Neuronal stem cell (in vitro differentiated cells): Measurements from ENCODE around the gene AHNAK.

Experiments
- DNase-seq: peaks from one replicate; pipeline ENCODE4 v3.0.0-alpha.2; 2013; ENCODE audit warnings: low spot score
- H2AFZ ChIP-seq: one replicate; pipeline ENCODE4 v1.6.1; 2013; ENCODE audit warnings: mild to moderate bottlenecking, low read length, inconsistent platforms
- H2AK5ac ChIP-seq: 2 replicates; pipeline ENCODE4 v1.6.1; 2013; ENCODE audit warnings: low read depth, mild to moderate bottlenecking, inconsistent platforms, low read length, moderate library complexity, mixed read lengths
- H2BK120ac ChIP-seq: 2 replicates; pipeline ENCODE4 v1.6.1; 2013; ENCODE audit warnings: low read depth, mild to moderate bottlenecking, inconsistent platforms, low read length, moderate library complexity, mixed read lengths
- H2BK12ac ChIP-seq: one replicate; pipeline ENCODE4 v1.6.1; 2013; ENCODE audit warnings: low read length, inconsistent platforms
- H2BK15ac ChIP-seq: 2 replicates; pipeline ENCODE4 v1.6.1; 2013; ENCODE audit warnings: mild to moderate bottlenecking, low read length, inconsistent platforms, mixed read lengths
- H2BK5ac ChIP-seq: one replicate; pipeline ENCODE4 v1.6.1; 2013; ENCODE audit warnings: inconsistent platforms, mild to moderate bottlenecking, low read length, moderate library complexity
- H3K14ac ChIP-seq: one replicate; pipeline ENCODE4 v1.6.1; 2013; ENCODE audit warnings: low read length, inconsistent platforms
- H3K18ac ChIP-seq: 2 replicates; pipeline ENCODE4 v1.6.1; 2013; ENCODE audit warnings: low read length, inconsistent platforms
- H3K23ac ChIP-seq: 2 replicates; pipeline ENCODE4 v1.6.1; 2013; ENCODE audit warnings: low read depth, mild to moderate bottlenecking, mixed read lengths, low read length, inconsistent platforms; ENCODE audit not compliant: poor library complexity
- H3K27ac ChIP-seq: replicated peaks from 3 replicates; pipeline ENCODE4 v1.5.1; 2013; ENCODE audit warnings: low read length, inconsistent platforms
- H3K27me3 ChIP-seq, 3 experiments: 2 replicates each; pipeline ENCODE4 v1.6.1; 2013; ENCODE audit warnings: low read length in 3 of 3, mild to moderate bottlenecking in 2 of 3, inconsistent platforms in 1 of 3, low read depth in 1 of 3, mixed read lengths in 1 of 3, moderate library complexity in 1 of 3; ENCODE audit not compliant: control insufficient read depth in 3 of 3, insufficient read depth in 3 of 3
- H3K36me3 ChIP-seq, 2 donors: replicated peaks in 1 of 2; 2 replicates each; pipeline ENCODE4 v1.6.1; 2013; ENCODE audit warnings: low read length in 2 of 2; ENCODE audit not compliant: control insufficient read depth in 2 of 2, insufficient read depth in 2 of 2
- H3K4ac ChIP-seq: 2 replicates; pipeline ENCODE4 v1.6.1; 2013; ENCODE audit warnings: inconsistent platforms, mild to moderate bottlenecking, low read length, moderate library complexity
- H3K4me1 ChIP-seq, 2 donors: 1 replicate in 1 of 2; 2 replicates in 1 of 2; pipeline ENCODE4 v1.6.1; 2013; ENCODE audit warnings: low read length in 2 of 2, low read depth in 1 of 2; ENCODE audit not compliant: control insufficient read depth in 2 of 2, insufficient read depth in 1 of 2
- H3K4me2 ChIP-seq: one replicate; pipeline ENCODE4 v1.6.1; 2013; ENCODE audit warnings: mild to moderate bottlenecking, low read length, inconsistent platforms; ENCODE audit not compliant: insufficient read depth, poor library complexity, severe bottlenecking
- H3K4me3 ChIP-seq, 2 donors: 2 replicates each; pipeline ENCODE4 v1.5.1; 2013; ENCODE audit warnings: low read length in 2 of 2, mild to moderate bottlenecking in 2 of 2, inconsistent platforms in 1 of 2, moderate library complexity in 1 of 2
- H3K79me1 ChIP-seq: one replicate; pipeline ENCODE4 v1.6.1; 2013; ENCODE audit warnings: low read depth, mild to moderate bottlenecking, inconsistent platforms, low read length, moderate library complexity
- H3K9ac ChIP-seq: one replicate; pipeline ENCODE4 v1.6.1; 2013; ENCODE audit warnings: mild to moderate bottlenecking, low read depth, low read length, inconsistent platforms; ENCODE audit not compliant: poor library complexity
- H3K9me3 ChIP-seq, 2 donors: replicated peaks in 1 of 2; 2 replicates each; pipeline versions ENCODE3 to v1.6.1; 2013; ENCODE audit warnings: low read length in 2 of 2, mild to moderate bottlenecking in 2 of 2, inconsistent platforms in 1 of 2, low read depth in 1 of 2, mixed read lengths in 1 of 2, moderate library complexity in 1 of 2; ENCODE audit not compliant: control insufficient read depth in 2 of 2, insufficient read depth in 1 of 2
- H4K8ac ChIP-seq: one replicate; pipeline ENCODE4 v1.6.1; 2013; ENCODE audit warnings: low read depth, mild to moderate bottlenecking, inconsistent platforms, low read length, moderate library complexity
- H4K91ac ChIP-seq: one replicate; pipeline ENCODE4 v1.6.1; 2013; ENCODE audit warnings: low read length, low read depth, mild to moderate bottlenecking, inconsistent platforms; ENCODE audit not compliant: poor library complexity
- WGBS, 2 donors: extraction: QIAGEN DNeasy Blood & Tissue Kit; methylation state at CpG; one replicate each; pipeline ENCODE4 v1.1.7; 2013; ENCODE audit warnings: missing lambda C conversion rate in 2 of 2, mixed read lengths in 1 of 2; ENCODE audit not compliant: insufficient read length in 2 of 2, insufficient replicate concordance in 1 of 2; ENCODE audit errors: extremely low coverage in 2 of 2; 5-methylcytosine and 5-hydroxymethylcytosine counted together

AHNAK gene

DNA sequence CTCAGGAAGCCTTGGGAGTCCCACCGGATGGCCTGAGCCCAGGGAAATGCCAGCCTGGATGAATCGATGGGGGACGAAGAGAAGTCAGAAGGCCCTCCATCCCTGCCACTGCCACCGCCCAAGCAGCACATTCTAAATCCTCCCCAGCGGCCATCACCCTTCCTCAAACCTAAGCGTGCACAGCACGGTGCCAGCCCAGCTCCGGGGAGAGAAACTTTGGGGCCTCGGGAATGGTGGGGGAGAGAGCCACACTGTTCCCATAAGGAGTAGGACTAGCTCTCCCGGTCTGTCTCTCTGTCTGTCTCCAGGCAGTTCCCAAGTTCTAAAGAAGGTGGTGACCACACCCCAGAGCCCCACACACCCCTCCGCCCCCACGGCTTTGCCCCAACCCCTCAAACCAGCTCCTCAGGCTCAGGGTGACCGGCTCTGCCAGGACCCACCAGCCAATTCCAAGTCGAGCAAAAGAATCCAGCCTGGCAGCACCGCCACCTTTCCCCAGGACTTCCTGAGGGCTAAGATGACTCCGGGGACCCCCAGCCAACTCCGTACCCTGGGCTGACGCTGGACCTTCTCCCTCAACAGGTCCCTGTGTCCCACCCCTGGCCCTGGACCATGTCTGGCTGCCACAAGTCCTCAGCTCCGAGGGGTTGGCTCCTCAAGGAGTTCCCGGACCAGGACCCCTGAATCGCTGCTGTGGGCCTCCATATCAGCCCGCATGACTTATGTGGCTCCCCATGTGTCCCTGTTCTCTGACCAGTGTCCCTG is 2.7 kb downstream of the AHNAK start:
- Histone ChIP-seq H3K79me1 (peaks cover 5% of the 10 kb centered on the region), H2AFZ (no peak overlapping the region), H3K27ac (no peak overlapping the region), H3K14ac (no peak overlapping the region), H3K4me1 (peaks cover 42 to 49% of the 10 kb centered on the region in 2 donors), H3K4ac (no peak overlapping the region), H4K91ac (no peak overlapping the region), H3K4me3 (no peak overlapping the region), H4K8ac (no peak overlapping the region), H3K23ac (no peak overlapping the region), H3K27me3 (peaks cover 21 to 66% (median 47%) of the 10 kb centered on the region in 3 experiments), H3K18ac (peak overlapping the region; percentile 97), H3K9me3 (no peaks in the 10 kb centered on the region), H2BK15ac (peak overlapping the region; percentile 99), H2BK5ac (peak overlapping the region; percentile 48), H3K9ac (no peak overlapping the region), H2BK120ac (no peak overlapping the region), H2BK12ac (peak overlapping the region; percentile 88), H3K4me2 (no peak overlapping the region), H2AK5ac (peak overlapping the region; percentile 53), H3K36me3 (no peaks in the 10 kb centered on the region)
- no CpG with 5 or more reads among the region's 22 CpGs for WGBS, 2 donors
- DNase-seq, result no peak

DNA sequence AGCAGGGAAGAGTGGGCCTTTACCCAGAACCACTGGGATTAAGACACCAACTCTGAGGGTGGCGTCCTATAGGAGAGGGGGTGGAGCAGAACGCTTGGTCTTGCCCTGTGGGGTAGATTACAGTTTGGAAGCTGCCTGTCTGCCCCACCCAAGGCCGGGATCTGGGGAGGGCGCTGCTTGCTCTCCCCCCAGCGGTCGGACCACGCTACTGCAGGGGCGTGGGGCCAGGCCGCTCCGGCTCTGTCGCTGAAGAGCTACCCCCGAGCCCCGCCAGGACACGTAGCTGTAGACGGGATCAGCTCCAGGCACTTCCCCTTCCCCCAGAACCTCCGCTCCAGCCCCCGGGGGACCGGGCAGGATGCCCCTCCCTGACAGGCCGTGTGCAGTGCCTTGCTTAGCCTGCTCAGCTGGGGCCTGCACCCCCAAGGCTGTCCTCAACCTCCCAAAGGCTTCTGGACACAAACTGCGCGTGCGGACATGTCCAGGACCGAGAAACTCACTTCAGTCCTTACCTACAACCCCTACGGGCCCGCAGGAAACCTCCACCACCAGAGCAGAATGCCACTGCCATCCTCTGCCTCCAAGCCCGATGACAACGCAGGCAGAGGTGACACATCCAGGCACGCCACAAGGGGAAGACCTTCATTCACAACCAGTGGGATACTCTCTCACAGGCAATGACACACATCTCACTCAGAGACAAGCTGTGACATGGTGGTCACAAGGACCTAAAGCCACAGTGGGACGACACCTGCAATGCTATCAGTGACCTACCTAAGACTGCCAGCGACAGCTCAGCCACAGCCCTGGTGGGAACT is 3.6 kb downstream of the AHNAK start:
- H3K27me3 ChIP-seq, result peaks cover 21 to 57% (median 46%) of the 10 kb centered on the region in 3 experiments
- H2AFZ ChIP-seq, result peak overlapping the region; percentile 87
- no peak overlapping the region for H3K27ac ChIP-seq
- H3K4me1 ChIP-seq, result peaks cover 39 to 50% of the 10 kb centered on the region in 2 donors
- peak overlapping the region; percentile 87 for H3K18ac ChIP-seq
- peak overlapping the region; percentile 6 for H3K23ac ChIP-seq
- H3K9ac ChIP-seq, result peak overlapping the region; percentile 73
- peak; percentile 76 for DNase-seq
- H2AK5ac ChIP-seq, result peak overlapping the region; percentile 59
- no peak overlapping the region for H4K8ac ChIP-seq
- H3K9me3 ChIP-seq, result no peaks in the 10 kb centered on the region
- peaks cover 5% of the 10 kb centered on the region for H3K79me1 ChIP-seq
- H3K4me2 ChIP-seq, result peak overlapping the region; percentile 56
- no peak overlapping the region for H3K4ac ChIP-seq
- no peaks in the 10 kb centered on the region for H3K36me3 ChIP-seq
- H2BK120ac ChIP-seq, result peak overlapping the region; percentile 2
- H2BK12ac ChIP-seq, result peak overlapping the region; percentile 85
- H4K91ac ChIP-seq, result no peak overlapping the region
- H2BK5ac ChIP-seq, result no peak overlapping the region
- peak overlapping the region in 1 of 2 donors; percentile 68 for H3K4me3 ChIP-seq
- WGBS, 2 donors, result no CpG with 5 or more reads among the region's 30 CpGs
- peak overlapping the region; percentile 26 for H2BK15ac ChIP-seq
- peak overlapping the region; percentile 87 for H3K14ac ChIP-seq

DNA sequence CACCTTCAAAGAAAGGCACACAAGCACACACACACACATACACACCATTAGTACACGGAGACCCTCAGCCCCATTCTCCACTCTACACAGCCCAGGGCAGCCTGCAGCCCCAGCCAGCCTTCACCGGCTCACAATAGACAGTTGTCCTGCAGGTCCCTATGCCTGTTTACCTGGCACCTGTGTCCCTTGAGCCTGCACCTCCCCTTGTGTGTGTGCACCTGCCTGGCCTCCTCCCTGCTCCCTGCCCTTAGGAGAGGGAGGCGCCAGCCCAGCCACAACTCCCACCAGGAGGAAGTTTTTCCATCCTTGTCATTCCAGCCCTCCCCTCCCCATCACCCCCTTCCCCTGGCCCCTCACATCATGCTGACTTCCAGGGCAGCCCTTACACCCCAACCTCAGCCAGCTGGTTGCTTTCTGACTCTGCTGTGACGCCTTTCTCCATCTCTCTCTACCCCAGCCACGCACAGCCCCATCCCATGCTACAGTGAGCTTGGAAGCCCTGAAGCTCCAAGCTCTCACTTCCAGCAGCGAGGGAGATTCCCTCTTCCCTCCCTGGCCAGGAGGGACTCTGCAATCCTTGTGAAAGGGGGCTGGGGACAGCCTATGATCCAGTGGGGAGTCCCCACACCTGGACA is 4.4 kb downstream of the AHNAK start:
- H3K4me1 ChIP-seq, result peaks cover 34 to 45% of the 10 kb centered on the region in 2 donors
- no CpG with 5 or more reads among the region's 6 CpGs for WGBS, 2 donors
- H3K4me3 ChIP-seq, result no peak overlapping the region

More for the DNA sequence above, 4.4 kb downstream of the AHNAK start:
- DNase-seq, result no peak
- Histone ChIP-seq H4K8ac (no peak overlapping the region), H3K18ac (peak overlapping the region; percentile 79), H3K9ac (peak overlapping the region; percentile 51), H2BK15ac (no peak overlapping the region), H3K9me3 (no peaks in the 10 kb centered on the region), H3K23ac (no peak overlapping the region), H4K91ac (no peak overlapping the region), H3K79me1 (peaks cover 5% of the 10 kb centered on the region), H2AFZ (peak overlapping the region; percentile 87), H2BK5ac (no peak overlapping the region), H3K27me3 (peaks cover 21 to 50% (median 39%) of the 10 kb centered on the region in 3 experiments), H3K36me3 (no peaks in the 10 kb centered on the region), H2AK5ac (peak overlapping the region; percentile 51), H3K27ac (no peak overlapping the region), H2BK120ac (no peak overlapping the region), H2BK12ac (peak overlapping the region; percentile 43), H3K14ac (no peak overlapping the region), H3K4ac (no peak overlapping the region), H3K4me2 (no peak overlapping the region)
